GM15510 (cell line): ENCODE measurements around the gene POU3F1.

Source experiments
- POLR2A ChIP-seq: IDR thresholded peaks from 3 replicates; pipeline ENCODE4 v1.6.1; 2011; ENCODE audit warnings: borderline replicate concordance; ENCODE audit not compliant: insufficient read length; ENCODE audit errors: extremely low read depth

Gene POU3F1

DNA sequence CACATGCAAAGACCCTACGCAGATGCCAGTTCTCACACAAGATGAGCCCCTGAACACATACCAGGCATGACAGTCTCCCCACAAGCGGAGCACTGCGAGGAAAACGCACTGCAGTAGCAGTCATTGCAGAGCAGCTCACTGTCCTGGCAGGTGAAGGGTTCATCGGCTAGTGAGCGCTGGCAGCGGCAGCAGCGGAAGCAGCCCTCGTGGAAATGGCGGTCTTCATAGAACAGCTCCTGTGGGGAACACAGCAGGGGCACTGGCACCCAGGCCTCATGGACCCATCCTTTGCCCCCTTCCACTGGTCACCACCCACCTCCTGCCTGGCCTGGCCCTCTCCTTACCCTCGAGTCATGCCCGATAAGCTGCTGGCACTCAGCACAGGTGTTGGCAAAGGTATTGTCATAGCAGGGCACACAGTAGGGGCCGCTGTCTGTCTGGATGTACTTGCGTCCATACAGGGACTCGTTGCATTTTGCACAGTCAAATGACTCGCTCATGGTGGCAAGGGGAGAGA, 47.6 kb downstream of the POU3F1 start:
- no peak for TF ChIP-seq POLR2A

DNA sequence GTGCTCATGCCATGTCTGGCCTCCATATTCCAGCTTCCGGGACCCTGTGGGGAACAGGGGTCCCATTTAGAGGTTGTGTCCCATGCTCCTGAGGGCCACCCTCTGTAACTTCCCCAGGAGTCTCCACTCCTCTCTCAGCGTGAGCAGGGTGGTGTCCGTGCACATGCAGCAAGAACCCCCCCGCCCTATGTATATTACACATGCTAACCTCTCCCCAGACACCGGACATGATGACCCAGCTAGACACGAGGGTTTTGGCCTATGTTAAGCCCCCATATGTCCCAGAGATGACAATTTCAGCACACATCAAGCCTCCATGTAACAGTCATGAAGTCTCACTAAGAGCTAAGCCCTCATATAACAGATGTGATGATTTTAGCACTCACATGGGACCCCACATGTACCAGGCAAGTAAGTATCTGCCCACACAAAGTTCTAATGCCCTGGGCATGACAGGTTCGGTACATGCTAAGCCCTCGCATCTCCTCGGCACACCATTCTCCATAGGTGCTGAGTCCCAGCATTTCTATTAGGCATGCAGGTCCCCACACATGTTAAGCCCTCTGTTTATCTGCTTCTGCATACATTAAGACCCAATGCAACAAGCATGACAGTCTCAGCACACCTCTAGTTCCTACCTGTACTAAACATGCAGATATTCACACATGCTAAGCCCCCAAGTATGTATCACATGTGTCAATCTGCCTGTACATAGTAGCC, 48.3 kb downstream of the POU3F1 start:
- TF ChIP-seq POLR2A: no peak

DNA sequence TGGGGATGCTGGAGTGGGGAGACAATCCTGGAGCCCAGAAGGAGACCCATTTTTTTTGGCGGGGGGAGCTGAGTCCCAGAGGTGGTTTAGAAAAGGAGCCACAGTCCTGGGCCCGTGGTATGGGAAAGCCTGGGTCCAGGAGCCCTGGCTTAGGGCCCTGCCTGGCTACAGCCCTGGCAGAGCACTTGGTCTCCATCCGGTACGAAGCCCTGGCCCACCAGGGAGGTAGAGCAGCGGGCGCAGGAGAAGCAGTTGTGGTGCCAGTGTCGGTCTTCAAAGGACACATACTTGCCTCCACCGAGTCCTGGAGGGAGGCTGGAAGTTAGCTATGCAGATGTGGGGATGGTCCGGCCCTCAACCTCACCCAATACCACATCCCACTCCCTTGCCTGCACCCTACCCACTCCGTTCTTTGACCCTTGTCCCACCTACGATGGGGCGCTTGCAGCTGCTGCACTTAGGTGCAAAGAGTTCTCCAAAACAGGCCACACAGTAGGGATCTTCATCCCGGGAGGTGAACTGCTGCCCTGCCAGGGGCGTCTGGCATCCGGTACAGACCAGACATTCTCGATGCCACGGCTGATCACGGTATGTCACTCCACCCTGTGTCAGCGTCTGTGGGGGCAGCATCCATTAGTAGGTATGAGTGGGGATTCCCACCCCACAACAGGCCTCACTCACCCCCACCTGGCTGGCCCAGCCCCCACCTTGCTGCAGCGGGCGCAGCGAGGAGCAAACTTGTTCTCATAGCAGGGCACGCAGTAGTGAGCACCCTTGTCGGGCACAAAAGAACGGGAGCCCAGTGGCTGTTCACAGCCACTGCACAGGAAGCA, 49.1 kb downstream of the POU3F1 start:
- TF ChIP-seq POLR2A: no peak

DNA sequence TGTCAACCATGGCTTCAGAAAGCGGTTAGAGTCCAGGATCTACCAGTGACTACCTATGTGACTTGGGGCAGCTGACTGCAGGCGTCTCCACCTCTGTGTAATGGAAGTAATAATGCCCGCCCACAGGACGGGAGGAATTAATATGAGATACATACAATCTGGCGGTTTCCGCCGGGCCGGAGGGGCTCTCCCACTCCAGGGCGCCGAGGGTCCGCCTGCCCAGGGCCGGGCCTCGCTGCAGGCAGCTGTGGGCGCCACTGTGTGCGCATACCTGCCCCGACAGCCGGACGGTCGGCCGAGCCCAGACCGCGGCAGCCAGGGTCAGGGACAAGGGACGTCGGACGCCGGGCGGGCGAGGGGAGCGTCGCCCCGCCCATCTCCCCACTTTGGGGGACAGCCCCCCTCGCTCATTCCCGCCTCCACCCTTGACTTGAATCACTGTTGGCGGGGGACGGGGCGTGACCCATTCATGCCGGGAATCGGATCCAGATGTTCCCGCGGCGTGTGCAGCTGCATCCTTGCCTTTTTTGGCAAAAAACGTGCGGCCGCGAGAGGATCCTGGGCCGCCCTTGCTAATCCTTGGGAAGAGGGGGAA, 50.7 kb downstream of the POU3F1 start:
- TF ChIP-seq POLR2A: no peak

DNA sequence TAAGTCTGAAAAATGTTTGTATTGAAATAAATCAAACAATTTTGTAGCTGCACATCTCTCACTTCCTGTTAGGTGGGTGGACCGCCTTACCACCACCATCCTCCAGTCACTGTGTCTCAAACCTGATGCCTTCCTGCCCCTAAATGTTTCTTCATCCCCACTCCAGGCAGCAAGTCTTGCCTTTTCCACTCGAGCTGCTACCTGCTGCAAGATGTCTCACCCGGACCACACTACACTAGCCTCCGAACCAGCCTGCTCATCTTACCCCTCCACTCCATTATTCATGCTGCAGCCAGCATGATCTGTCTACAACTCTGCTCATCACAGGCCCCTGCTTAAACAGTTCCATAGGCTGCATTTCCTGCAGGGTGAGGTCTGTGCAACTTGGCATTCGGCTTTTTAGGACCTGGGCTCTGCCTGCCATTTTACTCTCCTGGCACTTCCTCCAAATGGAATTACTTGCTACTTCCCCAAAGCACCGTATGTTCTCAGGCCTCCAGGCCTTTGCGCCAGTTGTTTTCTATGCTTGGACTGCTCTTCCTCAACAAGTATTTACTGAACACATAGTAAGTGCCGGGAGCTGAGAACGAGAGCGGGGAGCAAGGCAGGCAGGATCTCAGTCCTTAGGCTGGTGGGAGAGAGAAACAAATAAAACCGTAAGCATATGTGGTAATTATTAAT, 51.6 kb downstream of the POU3F1 start:
- no peak for TF ChIP-seq POLR2A
